HFF-Myc (cell line): ENCODE results near the gene FAM53B.

Experiments
- DNase-seq: peaks from one replicate; pipeline ENCODE4 v3.0.0-alpha.2; 2011; ENCODE audit warnings: low read depth; ENCODE audit errors: extremely low read depth
- H3K4me3 ChIP-seq: replicated peaks from 2 replicates; pipeline ENCODE4 v1.5.1; 2011; ENCODE audit warnings: low read depth, mild to moderate bottlenecking, control low read depth, low read length
- TF ChIP-seq, protein P1 (sequence below): IDR thresholded peaks from 2 replicates; pipeline ENCODE4 v1.5.1; 2012; ENCODE audit warnings: mild to moderate bottlenecking, low read depth, low read length, control low read depth; ENCODE audit errors: missing control alignments

The FAM53B gene

DNA sequence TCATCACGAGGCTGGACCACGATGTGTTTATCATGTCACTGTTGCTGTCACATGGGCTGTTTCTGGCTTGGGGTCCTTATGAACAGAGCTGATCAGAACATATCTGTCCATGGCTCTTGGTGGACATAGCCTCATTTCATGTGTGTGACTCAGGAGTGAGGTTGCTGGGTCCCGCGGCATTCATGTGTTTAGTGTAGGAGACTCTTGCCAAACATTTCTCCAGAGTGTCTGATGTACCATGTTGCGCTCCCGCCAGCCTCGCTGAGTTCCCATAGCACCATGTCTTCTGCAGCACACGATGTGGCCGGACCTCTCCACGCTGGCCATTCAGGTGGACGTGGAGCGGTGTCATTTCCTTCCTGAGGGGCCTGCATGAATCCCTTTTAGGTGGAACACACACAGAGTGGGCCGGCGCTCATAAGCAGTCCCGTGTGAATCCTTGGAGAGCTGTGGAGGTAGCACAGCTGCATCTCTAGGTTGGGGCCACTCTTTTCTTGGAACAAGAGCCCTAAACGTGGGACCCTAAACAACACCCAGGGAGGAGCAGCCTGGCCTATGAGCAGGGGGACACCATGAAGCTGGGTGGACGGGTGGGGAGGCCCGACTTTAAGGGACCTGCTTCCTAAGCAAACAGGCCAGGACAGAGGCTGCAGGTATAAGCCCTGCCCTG lies 147.9 kb downstream of the FAM53B start:
- H3K4me3 ChIP-seq = no peak overlapping the region
- TF ChIP-seq, protein P1, sequence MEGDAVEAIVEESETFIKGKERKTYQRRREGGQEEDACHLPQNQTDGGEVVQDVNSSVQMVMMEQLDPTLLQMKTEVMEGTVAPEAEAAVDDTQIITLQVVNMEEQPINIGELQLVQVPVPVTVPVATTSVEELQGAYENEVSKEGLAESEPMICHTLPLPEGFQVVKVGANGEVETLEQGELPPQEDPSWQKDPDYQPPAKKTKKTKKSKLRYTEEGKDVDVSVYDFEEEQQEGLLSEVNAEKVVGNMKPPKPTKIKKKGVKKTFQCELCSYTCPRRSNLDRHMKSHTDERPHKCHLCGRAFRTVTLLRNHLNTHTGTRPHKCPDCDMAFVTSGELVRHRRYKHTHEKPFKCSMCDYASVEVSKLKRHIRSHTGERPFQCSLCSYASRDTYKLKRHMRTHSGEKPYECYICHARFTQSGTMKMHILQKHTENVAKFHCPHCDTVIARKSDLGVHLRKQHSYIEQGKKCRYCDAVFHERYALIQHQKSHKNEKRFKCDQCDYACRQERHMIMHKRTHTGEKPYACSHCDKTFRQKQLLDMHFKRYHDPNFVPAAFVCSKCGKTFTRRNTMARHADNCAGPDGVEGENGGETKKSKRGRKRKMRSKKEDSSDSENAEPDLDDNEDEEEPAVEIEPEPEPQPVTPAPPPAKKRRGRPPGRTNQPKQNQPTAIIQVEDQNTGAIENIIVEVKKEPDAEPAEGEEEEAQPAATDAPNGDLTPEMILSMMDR = no peak
- no peak for DNase-seq

DNA sequence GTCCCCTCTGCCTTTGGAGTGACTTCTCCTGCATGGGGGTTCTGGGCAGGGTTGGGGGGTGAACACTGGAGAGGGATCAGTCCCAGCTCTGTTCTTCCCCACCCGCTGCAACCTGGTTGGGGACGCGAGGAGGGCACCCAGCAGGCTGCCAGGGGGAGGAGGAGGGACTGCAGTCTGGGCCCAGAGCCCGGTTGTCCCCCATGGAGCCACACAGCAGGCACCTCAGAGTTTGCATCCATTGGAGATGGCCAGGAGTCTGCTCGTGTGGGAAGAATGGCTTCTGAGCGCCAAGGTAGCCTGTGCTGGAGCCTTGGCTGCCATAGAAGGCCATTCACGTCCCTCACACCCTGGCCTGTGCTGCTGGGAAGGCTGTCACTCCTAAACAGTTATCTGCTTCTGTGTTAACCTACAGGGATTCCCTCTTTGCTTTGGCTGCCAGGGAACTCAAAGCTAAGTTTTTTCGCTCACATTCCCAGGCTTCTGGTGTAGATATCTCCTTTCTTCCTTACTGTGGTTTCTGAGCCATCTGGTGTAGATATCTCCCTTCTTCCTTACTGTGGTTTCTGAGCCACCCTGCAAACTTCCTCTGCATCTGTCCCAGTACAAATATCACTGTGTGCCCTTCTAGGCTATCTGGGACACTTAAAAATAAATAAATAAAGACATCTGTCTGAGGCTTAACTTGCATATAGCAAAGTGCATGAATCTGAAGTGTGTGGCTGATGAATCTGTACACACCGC lies 148.9 kb downstream of the FAM53B start:
- H3K4me3 ChIP-seq = no peak overlapping the region
- TF ChIP-seq, protein P1 = no peak
- no peak for DNase-seq

DNA sequence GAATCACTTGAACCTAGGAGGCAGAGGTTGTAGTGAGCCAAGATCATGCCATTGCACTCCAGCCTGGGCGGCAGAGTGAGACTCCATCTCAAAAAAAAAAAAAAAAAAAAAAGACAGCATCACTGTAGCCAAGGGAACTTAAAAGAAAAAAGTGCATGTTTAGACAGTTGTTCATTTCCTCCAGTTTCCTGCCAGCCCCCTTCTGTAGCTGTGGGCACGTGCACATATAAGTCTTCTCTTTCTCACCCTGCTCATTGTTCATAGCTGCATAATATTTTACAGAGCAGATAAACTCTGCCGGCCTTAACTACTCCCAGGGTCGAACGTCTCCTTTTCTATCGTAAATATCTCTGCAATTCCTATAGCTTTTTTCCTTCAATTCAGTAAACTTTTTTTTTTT lies 149.9 kb downstream of the FAM53B start:
- TF ChIP-seq, protein P1 = no peak
- DNase-seq = no peak
- no peak overlapping the region for H3K4me3 ChIP-seq

DNA sequence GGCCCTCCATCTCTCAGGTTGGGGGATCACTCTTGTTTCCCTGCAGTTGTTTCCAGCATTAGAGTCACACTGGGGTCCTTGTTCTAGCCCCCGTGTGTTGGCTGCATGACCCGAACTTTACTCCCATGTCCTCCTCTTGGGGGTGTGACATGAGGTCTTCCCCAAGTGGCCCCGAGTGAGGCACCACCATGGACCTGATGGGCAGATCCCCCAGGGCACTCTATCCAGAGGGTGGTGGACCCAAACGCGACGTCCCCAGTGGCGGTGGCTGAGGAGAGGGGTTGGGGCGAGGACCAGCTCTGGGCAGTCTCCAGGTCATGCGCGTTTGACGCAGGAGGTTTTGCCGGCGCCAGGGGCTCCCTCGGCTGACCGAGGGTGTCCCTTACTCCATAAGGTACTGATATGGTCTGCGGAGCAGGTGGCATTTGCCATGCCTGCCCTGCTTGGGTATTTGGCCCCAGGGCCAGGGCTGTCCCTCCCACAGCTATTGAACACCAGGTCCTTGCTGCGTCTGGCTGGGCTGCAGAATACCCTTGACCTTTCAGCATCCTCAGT lies 150.7 kb downstream of the FAM53B start:
- no peak overlapping the region for H3K4me3 ChIP-seq
- DNase-seq = no peak
- TF ChIP-seq, protein P1 = no peak

DNA sequence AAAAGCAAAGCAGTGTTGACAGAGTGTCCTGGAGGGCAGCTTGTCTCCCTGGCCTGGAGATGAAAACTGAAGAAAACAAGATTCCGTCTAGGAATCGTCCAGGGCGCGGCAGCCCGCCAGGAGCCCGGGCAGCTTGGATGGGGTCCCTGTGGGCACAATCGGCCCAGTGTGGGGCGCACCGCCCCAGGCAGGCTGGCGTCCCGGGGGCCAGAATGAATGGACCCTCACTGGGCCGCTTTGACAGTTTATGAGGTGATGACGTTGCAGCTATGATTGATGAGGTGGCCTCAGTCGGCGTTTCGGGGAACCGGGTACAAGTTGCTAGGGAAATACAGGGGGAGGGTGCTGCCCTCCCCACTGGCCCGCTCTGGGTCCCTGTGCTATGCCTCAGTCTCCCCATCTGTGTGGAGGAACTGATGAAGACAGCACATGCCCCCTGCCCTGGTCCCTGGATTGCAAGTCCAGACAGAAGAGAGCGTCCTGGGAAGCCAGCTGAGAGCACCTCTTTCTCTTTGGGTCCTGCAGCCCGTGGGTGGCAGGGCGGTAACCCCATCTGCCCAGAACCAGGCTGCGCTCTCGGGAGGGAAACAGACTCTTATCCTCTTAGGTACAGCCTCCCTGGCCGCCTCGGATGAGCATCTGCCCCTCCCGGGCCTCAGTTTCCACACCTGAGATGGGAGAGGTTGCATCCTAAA lies 151.3 kb downstream of the FAM53B start:
- DNase-seq = no peak
- H3K4me3 ChIP-seq = no peak overlapping the region
- TF ChIP-seq, protein P1 = no peak

DNA sequence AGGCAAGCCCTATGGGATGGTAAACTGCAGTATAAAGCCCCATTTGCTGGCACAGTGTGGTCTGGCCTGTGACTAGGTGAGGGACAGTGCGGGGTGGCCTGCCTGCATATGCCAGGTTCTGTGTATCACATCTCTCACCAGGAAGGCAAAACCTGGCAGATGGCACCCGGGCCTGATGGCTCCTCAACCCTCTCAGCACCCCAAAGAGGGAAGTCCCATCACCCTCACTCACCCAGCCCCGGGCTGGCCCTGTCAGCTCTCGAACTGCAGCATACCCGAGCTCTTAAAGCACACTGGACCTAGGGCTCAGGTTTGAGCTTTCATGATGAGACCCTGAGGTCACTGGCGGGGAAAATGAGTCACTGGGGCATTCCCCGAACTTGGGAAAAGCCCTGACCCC lies 152.1 kb downstream of the FAM53B start:
- TF ChIP-seq, protein P1 = no peak
- DNase-seq = no peak
- H3K4me3 ChIP-seq = no peak overlapping the region
